Naive B cell (primary cell): ENCODE data around the gene PIF1. TPM values are rescaled to one million over a fixed set of nuclear protein-coding genes. Genes with fewer than 3 reads are reported as not detected.

ENCODE experiments used
- ATAC-seq, 2 donors: fragments of 150-1000 bp; cut with Tn5 transposase; 2 replicates each; pipeline ENCODE4 v1.10.0; 2021; ENCODE audit warnings: low read depth in 2 of 2, mild to moderate bottlenecking in 2 of 2, moderate library complexity in 2 of 2
- DNase-seq: peaks from one replicate; pipeline ENCODE4 v3.0.0; 2022
- H3K27ac Mint-ChIP-seq, 6 donors: one replicate each; pipeline ENCODE4 v1.8.0; 2020 to 2022; ENCODE audit warnings: mild to moderate bottlenecking in 6 of 6, mixed read lengths in 6 of 6, moderate library complexity in 5 of 6, inconsistent platforms in 2 of 6
- H3K27me3 Mint-ChIP-seq, 3 donors: one replicate each; pipeline ENCODE4 v1.8.0; 2021 to 2022; ENCODE audit warnings: mixed read lengths in 3 of 3, mild to moderate bottlenecking in 1 of 3
- H3K36me3 Mint-ChIP-seq, 2 donors: one replicate each; pipeline ENCODE4 v1.8.0; 2020 to 2022; ENCODE audit warnings: mixed read lengths in 2 of 2, inconsistent platforms in 1 of 2, mild to moderate bottlenecking in 1 of 2
- H3K4me1 Mint-ChIP-seq, 3 donors: one replicate each; pipeline ENCODE4 v1.8.0; 2020 to 2022; ENCODE audit warnings: mixed read lengths in 3 of 3, inconsistent platforms in 1 of 3, mild to moderate bottlenecking in 1 of 3, moderate library complexity in 1 of 3
- H3K4me3 Mint-ChIP-seq, 8 donors: one replicate each; pipeline ENCODE4 v1.8.0; 2020 to 2022; ENCODE audit warnings: mild to moderate bottlenecking in 8 of 8, mixed read lengths in 8 of 8, moderate library complexity in 8 of 8, inconsistent platforms in 2 of 8
- H3K9me3 Mint-ChIP-seq, 7 donors: one replicate each; pipeline ENCODE4 v1.8.0; 2020 to 2022; ENCODE audit warnings: mixed read lengths in 7 of 7, mild to moderate bottlenecking in 5 of 7, inconsistent platforms in 2 of 7, moderate library complexity in 1 of 7
- polyA plus RNA-seq, 6 donors: library from polyadenylated mRNA; unstranded; fragments of 300-500 nt; fragmentation: Illumina TruSeq; gene quantifications; one replicate each; pipeline ENCODE4 v1.2.3, GENCODE V29; 2021; ENCODE audit warnings: low read depth in 6 of 6

PIF1 gene
- polyA plus RNA-seq, 6 donors from 2014 or later, result 0.24 to 0.62 (median 0.45) TPM; not detected in 3

DNA sequence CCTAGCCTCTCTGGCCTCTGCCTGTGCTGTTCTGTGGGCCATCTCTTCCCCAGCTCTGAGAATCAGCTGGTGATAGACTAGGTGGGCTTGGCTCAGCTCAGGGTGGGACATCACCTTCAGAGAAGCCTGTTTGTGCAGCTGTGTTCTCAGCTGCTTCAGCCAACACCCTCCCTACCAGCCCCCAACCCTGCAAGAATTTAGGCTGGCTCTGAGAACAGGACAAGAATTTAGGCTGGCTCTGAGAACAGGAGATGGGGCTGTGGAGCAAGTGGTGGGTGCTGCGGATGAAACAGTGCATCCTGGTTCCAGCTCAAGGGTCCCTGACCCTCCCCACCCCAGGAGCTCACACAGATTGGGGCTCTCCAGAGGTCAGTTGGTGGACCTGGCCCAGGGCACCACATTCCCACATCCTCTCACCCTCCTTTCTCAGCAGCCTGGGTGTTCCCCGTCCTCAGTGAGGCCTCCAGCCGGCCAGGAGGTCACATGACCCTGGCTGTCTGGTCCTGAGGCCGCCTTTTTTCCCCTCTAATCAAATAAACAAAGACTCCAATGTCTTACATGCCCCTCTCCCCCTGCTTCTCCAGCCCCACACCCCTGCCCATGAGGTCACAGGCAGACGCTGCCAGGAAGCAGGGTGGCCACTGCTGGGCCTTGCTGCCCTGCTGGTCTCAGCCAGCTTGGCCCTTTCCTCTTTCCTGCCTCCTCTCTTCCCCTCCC is 31.1 kb upstream of the PIF1 start:
- Mint-ChIP-seq H3K4me1 (peaks cover 36 to 53% (median 49%) of the 10 kb centered on the region in 3 donors), H3K9me3 (no peaks in the 10 kb centered on the region), H3K27ac (peak overlapping the region in 5 of 6 donors; percentile 32 to 90 (median 82)), H3K36me3 (peaks cover 9 to 16% of the 10 kb centered on the region in 2 donors), H3K27me3 (no peaks in the 10 kb centered on the region), H3K4me3 (peak overlapping the region in 1 of 8 donors; percentile 64)
- DNase-seq (no peak), ATAC-seq (no peak)

GRCh38 chr15:64855205-64855975 is 29.9 kb upstream of the PIF1 start:
- Mint-ChIP-seq H3K27ac (no peak overlapping the region), H3K4me1 (peaks cover 42 to 60% (median 60%) of the 10 kb centered on the region in 3 donors), H3K4me3 (peak overlapping the region in 1 of 8 donors; percentile 16), H3K36me3 (peaks cover 16 to 22% of the 10 kb centered on the region in 2 donors), H3K9me3 (no peaks in the 10 kb centered on the region), H3K27me3 (no peaks in the 10 kb centered on the region)
- no peak for DNase-seq
- no peak for ATAC-seq

GRCh38 chr15:64854526-64854925 is 29.1 kb upstream of the PIF1 start:
- ATAC-seq, result no peak
- Mint-ChIP-seq H3K27ac (peak overlapping the region in 1 of 6 donors; percentile 42), H3K36me3 (peaks cover 18 to 25% of the 10 kb centered on the region in 2 donors), H3K4me3 (no peak overlapping the region), H3K4me1 (peaks cover 43 to 64% (median 61%) of the 10 kb centered on the region in 3 donors), H3K27me3 (no peaks in the 10 kb centered on the region), H3K9me3 (no peaks in the 10 kb centered on the region)
- DNase-seq, result no peak

- Mint-ChIP-seq H3K4me3 (peak overlapping the region in 1 of 8 donors; percentile 59), H3K4me1 (peaks cover 43 to 65% (median 61%) of the 10 kb centered on the region in 3 donors), H3K27me3 (no peaks in the 10 kb centered on the region), H3K27ac (no peak overlapping the region), H3K9me3 (no peaks in the 10 kb centered on the region), H3K36me3 (peaks cover 18 to 25% of the 10 kb centered on the region in 2 donors)
- no peak for ATAC-seq
- no peak for DNase-seq
Measured at GRCh38 chr15:64854041-64854440, 28.6 kb upstream of the PIF1 start.

- ATAC-seq (no peak), DNase-seq (no peak)
- Mint-ChIP-seq H3K4me1 (peaks cover 49 to 64% (median 60%) of the 10 kb centered on the region in 3 donors), H3K27ac (peak overlapping the region in 4 of 6 donors; percentile 26 to 87 (median 64)), H3K9me3 (no peaks in the 10 kb centered on the region), H3K27me3 (no peaks in the 10 kb centered on the region), H3K36me3 (peaks cover 25 to 26% of the 10 kb centered on the region in 2 donors), H3K4me3 (no peak overlapping the region)
Measured at GRCh38 chr15:64851503-64851840, 26.0 kb upstream of the PIF1 start.

- H3K4me3 Mint-ChIP-seq, result no peak overlapping the region
- ATAC-seq (no peak), DNase-seq (no peak)
- H3K27ac Mint-ChIP-seq, result peak overlapping the region in 3 of 6 donors; percentile 26 to 70 (median 64)
- no peaks in the 10 kb centered on the region for H3K27me3 Mint-ChIP-seq
- peaks cover 44 to 64% (median 60%) of the 10 kb centered on the region in 3 donors for H3K4me1 Mint-ChIP-seq
- peaks cover 20 to 26% of the 10 kb centered on the region in 2 donors for H3K36me3 Mint-ChIP-seq
- no peaks in the 10 kb centered on the region for H3K9me3 Mint-ChIP-seq
Measured at GRCh38 chr15:64850778-64851502, 25.5 kb upstream of the PIF1 start.

- DNase-seq (no peak), ATAC-seq (no peak)
- Mint-ChIP-seq H3K36me3 (peaks cover 15 to 26% of the 10 kb centered on the region in 2 donors), H3K27ac (peak overlapping the region in 4 of 6 donors; percentile 2 to 64 (median 22)), H3K27me3 (no peaks in the 10 kb centered on the region), H3K9me3 (no peaks in the 10 kb centered on the region), H3K4me1 (peaks cover 58 to 79% (median 72%) of the 10 kb centered on the region in 3 donors), H3K4me3 (peak overlapping the region in 3 of 8 donors; percentile 3 to 57 (median 37))
Measured at GRCh38 chr15:64847876-64848716, 22.6 kb upstream of the PIF1 start.

GRCh38 chr15:64847448-64847847 is 22.0 kb upstream of the PIF1 start:
- Mint-ChIP-seq H3K27ac (peak overlapping the region in 3 of 6 donors; percentile 16 to 85 (median 24)), H3K27me3 (no peaks in the 10 kb centered on the region), H3K4me1 (peaks cover 65 to 85% (median 79%) of the 10 kb centered on the region in 3 donors), H3K4me3 (peak overlapping the region in 5 of 8 donors; percentile 3 to 57 (median 17)), H3K36me3 (peaks cover 15 to 25% of the 10 kb centered on the region in 2 donors), H3K9me3 (no peaks in the 10 kb centered on the region)
- DNase-seq (no peak), ATAC-seq (no peak)

GRCh38 chr15:64847016-64847415 is 21.6 kb upstream of the PIF1 start:
- no peak for DNase-seq
- Mint-ChIP-seq H3K4me3 (peak overlapping the region in 5 of 8 donors; percentile 3 to 90 (median 29)), H3K9me3 (no peaks in the 10 kb centered on the region), H3K36me3 (peaks cover 12 to 21% of the 10 kb centered on the region in 2 donors), H3K27me3 (no peaks in the 10 kb centered on the region), H3K4me1 (peaks cover 66 to 85% (median 79%) of the 10 kb centered on the region in 3 donors), H3K27ac (peak overlapping the region in 2 of 6 donors; percentile 16 to 85)
- no peak for ATAC-seq

GRCh38 chr15:64845831-64846595 is 20.6 kb upstream of the PIF1 start:
- Mint-ChIP-seq H3K27me3 (no peaks in the 10 kb centered on the region), H3K9me3 (no peaks in the 10 kb centered on the region), H3K4me1 (peaks cover 57 to 75% (median 71%) of the 10 kb centered on the region in 3 donors), H3K36me3 (peaks cover 9 to 15% of the 10 kb centered on the region in 2 donors), H3K27ac (peak overlapping the region in 4 of 6 donors; percentile 88 to 93 (median 88)), H3K4me3 (peak overlapping the region; percentile 70 to 99 (median 92))
- ATAC-seq, result no peak
- DNase-seq, result no peak

- DNase-seq, result no peak
Measured at GRCh38 chr15:64845183-64845611, 19.8 kb upstream of the PIF1 start.

More at GRCh38 chr15:64845183-64845611, 19.8 kb upstream of the PIF1 start:
- Mint-ChIP-seq H3K4me1 (peaks cover 58 to 76% (median 71%) of the 10 kb centered on the region in 3 donors), H3K36me3 (peaks cover 1 to 8% of the 10 kb centered on the region in 2 donors), H3K4me3 (peak overlapping the region; percentile 84 to 99 (median 94)), H3K27me3 (no peaks in the 10 kb centered on the region), H3K9me3 (no peaks in the 10 kb centered on the region), H3K27ac (peak overlapping the region; percentile 7 to 93 (median 66))
- no peak for ATAC-seq
